Upper lobe of left lung (tissue), 4 donors: Measurements from ENCODE around the gene IRF2BPL.

Experiments
- POLR2AphosphoS5 ChIP-seq, 2 donors: sonication (generic); formaldehyde crosslinking; IDR thresholded peaks; one replicate each; pipeline ENCODE4 v1.5.1; 2017; ENCODE audit warnings: antibody characterized with exemption in 2 of 2
- TF ChIP-seq, protein P1 (sequence below), 6 experiments: fragments of 450-650 bp in 4 of 6; fragments of 200-600 bp in 2 of 6; sonication (generic) in 2 of 6; IDR thresholded peaks; one replicate each; pipeline ENCODE4 v1.5.1; 2016 to 2019; ENCODE audit warnings: antibody characterized with exemption in 6 of 6

DNA sequence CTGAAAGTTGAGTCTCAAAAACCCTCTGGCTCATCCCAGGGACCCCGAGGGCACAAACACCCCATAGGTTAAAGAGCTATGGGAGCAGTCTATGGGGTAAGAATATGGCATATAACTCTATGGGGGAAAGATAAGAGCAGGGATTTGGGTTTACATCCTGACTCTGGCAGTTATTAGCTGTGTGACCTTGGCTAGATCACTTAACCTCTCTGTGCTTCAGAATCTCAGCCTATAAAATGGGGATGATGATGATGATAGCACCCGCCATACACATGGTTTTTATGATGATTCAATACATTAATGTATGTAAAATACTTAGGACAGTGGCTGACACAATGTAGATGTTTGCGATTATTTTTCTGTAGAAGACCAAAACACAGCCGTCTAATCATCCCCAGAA lies 26.2 kb downstream of the IRF2BPL start:
- TF ChIP-seq, protein P1, sequence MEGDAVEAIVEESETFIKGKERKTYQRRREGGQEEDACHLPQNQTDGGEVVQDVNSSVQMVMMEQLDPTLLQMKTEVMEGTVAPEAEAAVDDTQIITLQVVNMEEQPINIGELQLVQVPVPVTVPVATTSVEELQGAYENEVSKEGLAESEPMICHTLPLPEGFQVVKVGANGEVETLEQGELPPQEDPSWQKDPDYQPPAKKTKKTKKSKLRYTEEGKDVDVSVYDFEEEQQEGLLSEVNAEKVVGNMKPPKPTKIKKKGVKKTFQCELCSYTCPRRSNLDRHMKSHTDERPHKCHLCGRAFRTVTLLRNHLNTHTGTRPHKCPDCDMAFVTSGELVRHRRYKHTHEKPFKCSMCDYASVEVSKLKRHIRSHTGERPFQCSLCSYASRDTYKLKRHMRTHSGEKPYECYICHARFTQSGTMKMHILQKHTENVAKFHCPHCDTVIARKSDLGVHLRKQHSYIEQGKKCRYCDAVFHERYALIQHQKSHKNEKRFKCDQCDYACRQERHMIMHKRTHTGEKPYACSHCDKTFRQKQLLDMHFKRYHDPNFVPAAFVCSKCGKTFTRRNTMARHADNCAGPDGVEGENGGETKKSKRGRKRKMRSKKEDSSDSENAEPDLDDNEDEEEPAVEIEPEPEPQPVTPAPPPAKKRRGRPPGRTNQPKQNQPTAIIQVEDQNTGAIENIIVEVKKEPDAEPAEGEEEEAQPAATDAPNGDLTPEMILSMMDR (IDR thresholded peaks at IDR 0.05): no peak
- TF ChIP-seq POLR2AphosphoS5 (IDR thresholded peaks at IDR 0.05): no peak
